HG02623 (cell line): Measurements from ENCODE around the gene BBOF1.
"Not testable (repeated sequence)": the region's sequence is repeated elsewhere in the genome, so short reads cannot be mapped to it uniquely, and the experiment has no call there.

Experiments used
- ATAC-seq: cut with Tn5 transposase; IDR thresholded peaks from one replicate; pipeline ENCODE4 v1.9.1; 2021; ENCODE audit warnings: moderate library complexity; ENCODE audit not compliant: unreplicated experiment

BBOF1 gene

DNA sequence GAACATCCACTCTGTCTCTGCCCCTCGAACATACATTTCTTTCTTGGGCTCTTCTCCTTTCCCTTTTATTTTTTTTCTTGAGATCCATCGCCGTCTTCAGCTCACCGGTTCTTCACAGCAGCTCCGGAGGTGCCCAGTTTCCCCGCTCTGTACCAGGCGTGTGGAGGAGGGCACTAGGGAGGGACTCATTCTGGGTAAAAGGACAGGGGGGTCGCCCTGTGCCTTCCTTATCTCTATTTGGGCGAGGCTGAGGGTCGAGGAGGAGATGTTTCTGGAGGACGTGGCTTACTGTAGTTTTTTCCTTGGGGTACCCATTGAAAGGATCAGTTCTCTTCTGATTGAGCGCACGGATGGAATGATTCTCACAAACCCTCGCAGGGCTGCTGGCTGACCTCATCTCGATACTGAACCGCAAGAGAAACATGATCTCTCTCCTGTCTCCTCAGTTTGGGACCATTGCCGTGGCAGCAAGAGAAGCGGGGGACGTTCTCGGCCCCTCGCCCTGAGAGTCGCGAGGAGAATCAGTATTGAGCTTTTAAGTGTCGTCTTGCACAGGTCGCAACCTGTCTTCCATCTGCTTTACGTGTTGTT lies 66.0 kb downstream of the BBOF1 start:
- no peak for ATAC-seq

DNA sequence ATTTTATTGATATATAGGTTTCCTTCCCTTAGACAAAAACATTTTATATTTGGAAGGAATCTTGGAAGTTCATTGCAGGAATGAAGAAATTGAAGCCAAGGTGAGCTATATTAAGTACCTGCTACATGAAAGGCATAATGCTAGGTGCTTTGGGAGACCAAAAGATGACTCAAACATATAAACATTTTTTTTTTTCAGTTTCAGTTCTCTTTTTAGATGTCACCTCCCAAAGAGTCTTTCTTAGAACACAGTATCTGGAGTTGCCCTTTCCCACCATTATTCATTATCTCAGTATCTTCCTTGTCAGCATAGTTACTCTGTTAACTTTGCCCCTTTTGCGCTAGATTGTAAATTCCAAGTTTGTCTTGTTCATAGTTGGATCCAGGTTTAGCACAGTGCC lies 66.7 kb downstream of the BBOF1 start:
- no peak for ATAC-seq

DNA sequence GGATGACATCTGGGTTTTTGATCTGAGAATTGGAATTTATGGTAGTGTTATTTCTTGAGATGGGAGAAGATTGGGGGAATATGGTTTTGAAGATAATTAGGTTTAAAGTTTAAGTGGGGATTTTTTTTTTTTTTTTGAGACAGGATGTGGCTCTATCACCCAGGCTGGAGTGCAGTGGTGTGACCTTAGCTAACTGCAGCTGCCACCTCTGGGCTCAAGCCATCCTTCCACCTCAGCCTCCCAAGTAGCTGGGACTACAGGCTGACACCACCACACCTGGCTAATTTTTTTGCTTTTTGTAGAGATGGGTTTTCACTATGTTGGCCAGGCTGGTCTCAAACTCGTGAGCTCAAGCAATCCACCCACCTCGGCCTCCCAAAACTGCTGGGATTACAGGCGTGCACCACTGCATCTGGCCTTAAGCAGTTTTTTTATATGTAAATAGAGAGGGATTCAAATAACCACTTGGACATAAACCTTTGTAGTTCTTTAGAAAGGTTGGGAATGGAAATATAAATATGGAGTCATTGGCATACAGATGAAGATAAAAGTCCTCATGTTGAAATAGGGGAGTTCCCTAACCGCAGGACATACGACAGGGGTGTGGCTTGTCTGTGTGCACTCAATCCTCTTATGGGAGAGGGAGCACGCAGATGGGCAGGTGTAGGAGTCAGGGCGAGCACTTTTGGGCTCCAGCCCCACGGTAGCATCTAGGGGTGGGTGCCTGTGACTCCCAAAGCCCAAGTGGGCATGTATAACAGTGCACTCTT lies 70.3 kb downstream of the BBOF1 start:
- ATAC-seq: no peak

DNA sequence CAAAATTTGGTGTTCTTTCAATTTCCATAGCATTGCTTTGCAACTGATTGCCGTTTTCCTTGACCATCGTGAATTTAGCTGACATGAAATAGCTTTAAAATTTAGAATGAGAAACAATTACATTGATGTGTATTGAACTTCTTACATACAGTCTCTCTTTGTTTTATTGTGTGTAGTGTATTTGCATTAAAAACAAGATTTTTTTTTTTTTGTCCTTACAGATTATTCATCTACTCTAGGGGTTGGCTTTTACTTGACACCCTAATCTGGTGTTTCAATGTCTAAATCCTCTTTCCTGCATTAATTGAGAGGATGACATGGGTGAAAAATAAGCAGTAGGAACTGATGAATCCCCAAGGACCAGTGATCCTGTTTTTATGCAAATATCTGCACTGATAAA lies 86.2 kb downstream of the BBOF1 start:
- no peak for ATAC-seq

DNA sequence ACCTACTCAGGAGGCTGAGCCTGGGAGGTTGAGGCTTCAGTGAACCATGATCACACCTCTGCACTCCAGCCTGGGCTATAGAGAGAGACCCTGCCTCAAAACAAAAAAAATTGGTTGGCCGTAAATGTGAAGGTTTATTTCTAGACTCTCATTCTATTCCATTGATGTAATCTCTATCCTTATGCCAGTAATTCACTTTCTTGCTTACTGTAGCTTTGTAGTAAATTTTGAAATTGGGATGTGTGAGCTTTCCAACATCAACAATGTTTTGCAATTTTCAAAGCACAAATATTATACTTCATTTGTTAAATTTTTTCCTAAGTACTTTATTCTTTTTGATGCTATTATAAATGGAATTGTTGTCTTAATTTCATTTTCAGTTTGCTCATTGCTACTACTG lies 90.2 kb downstream of the BBOF1 start:
- no peak for ATAC-seq

DNA sequence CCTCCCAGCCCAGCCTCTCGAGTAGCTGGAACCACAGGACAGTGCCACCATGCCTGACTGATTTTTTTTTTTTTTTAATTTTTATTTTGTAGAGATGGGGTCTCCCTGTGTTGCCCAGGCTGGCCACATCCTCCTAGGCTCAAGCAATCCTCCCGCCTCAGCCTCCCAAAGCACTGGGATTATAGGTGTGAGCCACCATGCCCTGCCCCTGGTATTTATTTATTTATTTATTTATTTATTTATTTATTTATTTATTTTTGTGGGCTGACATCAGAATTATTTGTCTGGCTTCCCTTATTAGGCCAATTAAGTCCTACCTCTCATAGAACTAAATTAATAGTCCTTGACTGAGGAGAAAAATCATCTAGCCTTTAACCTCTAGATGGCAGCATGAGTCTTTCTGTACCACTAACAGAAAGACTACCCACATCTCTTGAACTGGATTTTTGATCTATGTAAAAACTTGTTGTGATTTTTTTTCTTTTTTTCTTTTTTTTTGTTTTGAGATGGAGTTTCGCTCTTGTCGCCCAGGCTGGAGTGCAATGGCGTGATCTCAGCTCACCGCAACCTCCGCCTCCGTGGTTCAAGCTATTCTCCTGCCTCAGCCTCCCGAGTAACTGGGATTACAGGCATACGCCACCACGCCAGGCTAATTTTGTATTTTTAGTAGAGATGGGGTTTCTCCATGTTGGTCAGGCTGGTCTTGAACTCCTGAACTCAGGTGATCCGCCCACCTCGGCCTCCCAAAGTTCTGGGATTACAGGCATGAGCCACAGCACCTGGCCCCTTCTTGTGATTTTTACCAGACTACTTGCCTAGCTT lies 92.5 kb downstream of the BBOF1 start:
- not testable (repeated sequence) for ATAC-seq
